ENCODE results near the gene COL18A1.

- TF ChIP-seq, protein P1, sequence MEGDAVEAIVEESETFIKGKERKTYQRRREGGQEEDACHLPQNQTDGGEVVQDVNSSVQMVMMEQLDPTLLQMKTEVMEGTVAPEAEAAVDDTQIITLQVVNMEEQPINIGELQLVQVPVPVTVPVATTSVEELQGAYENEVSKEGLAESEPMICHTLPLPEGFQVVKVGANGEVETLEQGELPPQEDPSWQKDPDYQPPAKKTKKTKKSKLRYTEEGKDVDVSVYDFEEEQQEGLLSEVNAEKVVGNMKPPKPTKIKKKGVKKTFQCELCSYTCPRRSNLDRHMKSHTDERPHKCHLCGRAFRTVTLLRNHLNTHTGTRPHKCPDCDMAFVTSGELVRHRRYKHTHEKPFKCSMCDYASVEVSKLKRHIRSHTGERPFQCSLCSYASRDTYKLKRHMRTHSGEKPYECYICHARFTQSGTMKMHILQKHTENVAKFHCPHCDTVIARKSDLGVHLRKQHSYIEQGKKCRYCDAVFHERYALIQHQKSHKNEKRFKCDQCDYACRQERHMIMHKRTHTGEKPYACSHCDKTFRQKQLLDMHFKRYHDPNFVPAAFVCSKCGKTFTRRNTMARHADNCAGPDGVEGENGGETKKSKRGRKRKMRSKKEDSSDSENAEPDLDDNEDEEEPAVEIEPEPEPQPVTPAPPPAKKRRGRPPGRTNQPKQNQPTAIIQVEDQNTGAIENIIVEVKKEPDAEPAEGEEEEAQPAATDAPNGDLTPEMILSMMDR (conservative IDR thresholded peaks at IDR 0.05; ENCODE audit: low read depth, low read length), result no peak
- TF ChIP-seq EZH2 (IDR thresholded peaks at IDR 0.05; ENCODE audit: borderline replicate concordance, low read depth, low read length, poor library complexity, severe bottlenecking), result no peak
Measured at GRCh38 chr21:45542667-45543370, 137.9 kb downstream of the COL18A1 start.
